IMR-90 (cell line): ENCODE data around the gene CEP170. TPM values are rescaled to one million over a fixed set of nuclear protein-coding genes. Genes with fewer than 3 reads are reported as not detected.

Experiments used
- ATAC-seq: fragments of 200-7000 bp; cut with Tn5 transposase; 2 replicates; pipeline ENCODE4 v1.9.1; 2020; ENCODE audit warnings: low read depth, mild to moderate bottlenecking, moderate library complexity
- BruUV-seq: library from RNA; stranded (reverse); fragments of 400-500 nt; replicated peaks from 2 replicates; lab custom pipeline; 2021; lab: Mats Ljungman, UMichigan
- CTCF ChIA-PET: fragments of 300-600 bp; formaldehyde crosslinking; extraction: SDS; loops from one replicate; lab custom pipeline; 2021; ENCODE audit warnings: antibody characterized with exemption; lab: Yijun Ruan, JAX
- POLR2A ChIA-PET: fragments of 300-600 bp; sonication (Branson Sonifier 250); formaldehyde crosslinking; loops from one replicate; lab custom pipeline; 2022; ENCODE audit warnings: antibody characterized with exemption; ENCODE audit not compliant: unreplicated experiment; lab: Charles Lee
- DNase-seq: peaks from one replicate; pipeline ENCODE4 v3.0.0; 2013
- H2AFZ ChIP-seq: replicated peaks from 2 replicates; pipeline ENCODE3; 2013; ENCODE audit warnings: low read length, mild to moderate bottlenecking; ENCODE audit not compliant: poor library complexity
- H2AK5ac ChIP-seq: 2 replicates; pipeline ENCODE4 v1.6.1; 2013; ENCODE audit warnings: low read depth, low read length, inconsistent platforms
- H2AK9ac ChIP-seq: replicated peaks from 2 replicates; pipeline ENCODE3; 2013; ENCODE audit warnings: mild to moderate bottlenecking, low read depth, low read length, moderate library complexity; ENCODE audit not compliant: poor library complexity
- H2BK120ac ChIP-seq: 2 replicates; pipeline ENCODE4 v1.6.1; 2013; ENCODE audit warnings: low read depth, low read length, inconsistent platforms
- H2BK15ac ChIP-seq: 3 replicates; pipeline ENCODE4 v1.6.1; 2013; ENCODE audit warnings: low read depth, low read length, inconsistent platforms
- H2BK20ac ChIP-seq: 2 replicates; pipeline ENCODE4 v1.6.1; 2013; ENCODE audit warnings: low read depth, mild to moderate bottlenecking, inconsistent platforms, low read length, moderate library complexity
- H2BK5ac ChIP-seq: 2 replicates; pipeline ENCODE4 v1.6.1; 2013; ENCODE audit warnings: mild to moderate bottlenecking, low read depth, low read length, inconsistent platforms; ENCODE audit not compliant: poor library complexity, severe bottlenecking
- H3K14ac ChIP-seq: replicated peaks from 2 replicates; pipeline ENCODE4 v1.6.1; 2013; ENCODE audit warnings: low read depth, low read length, inconsistent platforms
- H3K18ac ChIP-seq: 2 replicates; pipeline ENCODE4 v1.6.1; 2013; ENCODE audit warnings: low read depth, low read length, control low read depth
- H3K23ac ChIP-seq: 2 replicates; pipeline ENCODE4 v1.6.1; 2013; ENCODE audit warnings: low read depth, low read length, inconsistent platforms
- H3K27ac ChIP-seq: 2 replicates; pipeline ENCODE4 v1.5.1; 2013; ENCODE audit warnings: mild to moderate bottlenecking, control low read depth, low read length; ENCODE audit not compliant: insufficient read depth
- H3K27me3 ChIP-seq: 2 replicates; pipeline ENCODE4 v1.6.1; 2013; ENCODE audit warnings: low read length; ENCODE audit not compliant: control insufficient read depth, insufficient read depth
- H3K36me3 ChIP-seq: 2 replicates; pipeline ENCODE4 v1.6.1; 2013; ENCODE audit warnings: low read length, mixed read lengths; ENCODE audit not compliant: control insufficient read depth, insufficient read depth
- H3K4ac ChIP-seq: 2 replicates; pipeline ENCODE4 v1.6.1; 2013; ENCODE audit warnings: low read depth, low read length, inconsistent platforms
- H3K4me1 ChIP-seq: 2 replicates; pipeline ENCODE4 v1.6.1; 2013; ENCODE audit warnings: low read length, mixed read lengths; ENCODE audit not compliant: control insufficient read depth, insufficient read depth
- H3K4me2 ChIP-seq: 2 replicates; pipeline ENCODE4 v1.6.1; 2013; ENCODE audit warnings: low read depth, mild to moderate bottlenecking, control low read depth, low read length, moderate library complexity
- H3K4me3 ChIP-seq: 2 replicates; pipeline ENCODE4 v1.5.1; 2013; ENCODE audit warnings: low read depth, mild to moderate bottlenecking, control low read depth, low read length, moderate library complexity; ENCODE audit not compliant: insufficient read depth
- H3K56ac ChIP-seq: 2 replicates; pipeline ENCODE4 v1.6.1; 2013; ENCODE audit warnings: low read length, inconsistent platforms; ENCODE audit not compliant: insufficient read depth; ENCODE audit errors: extremely low read depth
- H3K79me1 ChIP-seq, 2 experiments: 2 replicates each; pipeline ENCODE4 v1.6.1; 2013; ENCODE audit warnings: low read length in 2 of 2, inconsistent platforms in 1 of 2, low read depth in 1 of 2
- H3K9ac ChIP-seq: 2 replicates; pipeline ENCODE4 v1.6.1; 2013; ENCODE audit warnings: low read depth, low read length, control low read depth
- H3K9me1 ChIP-seq: 2 replicates; pipeline ENCODE4 v1.6.1; 2013; ENCODE audit warnings: low read length, inconsistent platforms; ENCODE audit not compliant: insufficient read depth
- H3K9me3 ChIP-seq: 2 replicates; pipeline ENCODE4 v1.6.1; 2013; ENCODE audit warnings: low read length; ENCODE audit not compliant: control insufficient read depth, insufficient read depth
- H4K20me1 ChIP-seq: 2 replicates; pipeline ENCODE4 v1.6.1; 2013; ENCODE audit warnings: low read length, inconsistent platforms; ENCODE audit not compliant: insufficient read depth
- H4K5ac ChIP-seq: 2 replicates; pipeline ENCODE4 v1.6.1; 2013; ENCODE audit warnings: mild to moderate bottlenecking, low read depth, low read length, control low read depth
- H4K8ac ChIP-seq, 2 experiments: 2 replicates each; pipeline ENCODE4 v1.6.1; 2013; ENCODE audit warnings: low read depth in 2 of 2, low read length in 2 of 2, control low read depth in 1 of 2, inconsistent platforms in 1 of 2
- H4K91ac ChIP-seq: 2 replicates; pipeline ENCODE4 v1.6.1; 2013; ENCODE audit warnings: low read depth, low read length, inconsistent platforms; ENCODE audit not compliant: insufficient read depth
- CHD1 ChIP-seq: IDR thresholded peaks from 2 replicates; pipeline ENCODE4 v1.6.1; 2012; ENCODE audit warnings: low read depth, low read length, improper control_type of control experiment
- CTCF ChIP-seq: conservative IDR thresholded peaks from 2 replicates; pipeline ENCODE4 v1.5.1; 2012; ENCODE audit warnings: mild to moderate bottlenecking, low read depth, low read length, improper control_type of control experiment
- MAFK ChIP-seq: IDR thresholded peaks from 2 replicates; pipeline ENCODE4 v1.6.1; 2012; ENCODE audit warnings: low read depth, low read length, improper control_type of control experiment
- MXI1 ChIP-seq: IDR thresholded peaks from 2 replicates; pipeline ENCODE4 v1.6.1; 2012; ENCODE audit warnings: low read depth, mild to moderate bottlenecking, low read length, moderate library complexity, borderline replicate concordance
- RCOR1 ChIP-seq: IDR thresholded peaks from 2 replicates; pipeline ENCODE4 v1.6.1; 2012; ENCODE audit warnings: mild to moderate bottlenecking, low read length, improper control_type of control experiment; ENCODE audit not compliant: insufficient replicate concordance
- WGBS, 2 experiments: methylation state at CpG; one replicate each; pipeline versions ENCODE4 v1.1.5 to v1.1.7; 2013; ENCODE audit warnings: missing lambda C conversion rate in 2 of 2; ENCODE audit not compliant: insufficient read length in 1 of 2; ENCODE audit errors: extremely low coverage in 2 of 2; 5-methylcytosine and 5-hydroxymethylcytosine counted together
- dilution Hi-C: fragments of 300-500 bp; cut with HindIII; formaldehyde crosslinking; loops from one replicate; pipeline ENCODE4 v1.14.3; 2018; ENCODE audit warnings: low sequenced_read_pairs; ENCODE audit not compliant: unreplicated experiment
- in situ Hi-C: fragments of 300-500 bp; cut with MboI; formaldehyde crosslinking; loops from 3 replicates; pipeline ENCODE4 v1.14.3; 2019; ENCODE audit warnings: low sequenced_read_pairs, inconsistent platforms, mixed read lengths
- intact Hi-C: fragments of 100-400 bp; cut with micrococcal nuclease; formaldehyde crosslinking; loops from 2 replicates; pipeline ENCODE4 v1.10.0; 2022
- polyA plus RNA-seq, 3 experiments: library from polyadenylated mRNA; depleted of rRNA; stranded (reverse); fragments of >200 nt; gene quantifications; 2 replicates each; pipeline ENCODE4 v1.2.3, GENCODE V29; 2012; ENCODE audit warnings: low replicate concordance in 1 of 3
- total RNA-seq: library from RNA; depleted of rRNA; stranded (reverse); fragments of >200 nt; gene quantifications from 2 replicates; pipeline ENCODE4 v1.2.3, GENCODE V29; 2012

CEP170 gene
- total and polyA plus RNA-seq, 2 of the 4 experiments (the other 2 are of a cell fraction) = 65.8 to 151 TPM

GRCh38 chr1:243249214-243249613, 5.9 kb downstream of the CEP170 start:
- DNase-seq = no peak
- intact Hi-C loops = no loop called here
- Histone ChIP-seq H3K27me3 (no peaks in the 10 kb centered on the region), H3K27ac (no peak overlapping the region), H3K23ac (no peak overlapping the region), H2AK9ac (no peak overlapping the region), H3K79me1 (peaks cover 0 to 12% of the 10 kb centered on the region in 2 experiments; a peak in 2 of 4 replicates), H2AFZ (no peak overlapping the region), H4K91ac (no peak overlapping the region), H3K56ac (no peak overlapping the region), H3K9me3 (no peaks in the 10 kb centered on the region), H3K14ac (no peak overlapping the region), H2BK15ac (no peak overlapping the region), H2BK120ac (no peak overlapping the region), H3K9me1 (no peaks in the 10 kb centered on the region), H4K8ac (no peak overlapping the region), H3K36me3 (no peaks in the 10 kb centered on the region), H4K5ac (no peak overlapping the region), H3K4me1 (peaks cover 8% of the 10 kb centered on the region), H2AK5ac (no peak overlapping the region), H3K4me2 (no peak overlapping the region), H3K9ac (no peak overlapping the region), H2BK5ac (no peak overlapping the region), H2BK20ac (no peak overlapping the region), H3K4ac (no peak overlapping the region), H3K18ac (no peak overlapping the region), H4K20me1 (peaks cover 54% of the 10 kb centered on the region), H3K4me3 (no peak overlapping the region)
- ATAC-seq = no peak
- in situ Hi-C loops = no loop called here
- dilution Hi-C loops = no loop called here
- ChIA-PET POLR2A (no interaction called here), CTCF (no interaction called here)
- no TSS peak for BruUV-seq
- WGBS, 2 experiments = no CpG with 5 or more reads among the region's 3 CpGs
- TF ChIP-seq RCOR1 (no peak), CTCF (no peak), MXI1 (no peak), CHD1 (no peak), MAFK (no peak)
